HG03135 (cell line): ENCODE results near the gene ABCA7.
"Not testable (repeated sequence)": the region's sequence is repeated elsewhere in the genome, so short reads cannot be mapped to it uniquely, and the experiment has no call there.

Experiments
- ATAC-seq: cut with Tn5 transposase; IDR thresholded peaks from one replicate; pipeline ENCODE4 v1.9.1; 2021; ENCODE audit warnings: mild to moderate bottlenecking, moderate library complexity; ENCODE audit not compliant: unreplicated experiment

ABCA7 gene

DNA sequence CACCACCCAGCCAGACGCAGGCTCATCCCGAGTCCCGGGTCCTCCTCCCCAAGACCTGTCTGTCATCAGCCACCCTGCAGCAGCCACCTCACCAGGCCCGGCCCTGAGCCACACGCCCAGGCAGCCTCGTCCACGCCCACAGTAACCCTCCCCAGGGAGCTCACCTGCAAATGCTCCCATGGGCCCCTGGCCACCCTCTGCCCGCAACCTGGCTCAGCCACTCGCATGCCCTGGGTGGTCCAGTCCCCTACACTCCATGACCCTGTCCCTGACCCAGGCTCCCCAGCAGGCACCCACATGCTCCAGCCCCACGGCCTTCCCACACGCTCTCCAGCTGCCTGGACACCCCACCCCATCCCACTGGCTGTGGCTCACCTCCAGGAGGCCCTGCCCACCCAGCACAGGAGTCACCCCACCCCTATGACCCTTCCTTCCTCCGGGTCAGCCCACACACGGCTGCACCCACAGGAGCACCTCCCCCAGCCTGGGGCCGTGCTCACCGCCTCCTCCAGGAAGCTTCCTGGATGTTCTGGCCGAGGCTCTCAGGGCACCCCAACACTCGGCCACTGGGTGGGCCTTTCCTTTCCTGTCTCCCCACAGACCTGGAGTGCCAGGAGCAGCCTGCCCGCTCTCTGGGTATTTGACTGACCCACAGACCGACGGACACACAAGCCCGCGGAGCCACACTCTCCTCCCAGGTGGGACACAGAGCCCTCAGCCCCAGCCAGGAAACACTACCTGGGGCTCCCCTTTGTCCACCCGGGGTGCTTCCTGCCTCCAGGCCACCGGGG, 22.6 kb upstream of the ABCA7 start:
- ATAC-seq, result no peak

DNA sequence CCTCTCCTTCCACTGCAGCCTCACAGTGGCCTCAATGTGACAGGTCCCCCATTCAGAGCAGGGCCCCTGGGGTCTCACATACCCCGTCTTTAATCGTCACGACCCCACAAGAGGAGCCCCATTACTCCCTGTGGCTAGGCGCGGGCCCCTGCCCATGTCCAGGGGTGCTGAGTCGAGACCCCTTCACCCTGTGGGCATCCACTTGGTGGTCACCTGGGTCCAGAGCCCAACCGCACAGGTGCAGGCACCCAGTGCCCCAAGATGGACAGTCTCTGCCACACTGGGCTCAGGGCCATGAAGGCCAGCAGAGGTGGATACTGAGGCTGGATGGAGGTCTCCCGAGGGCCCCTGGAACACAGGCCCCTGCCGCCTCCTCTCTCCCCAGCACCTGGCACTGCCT, 22.0 kb upstream of the ABCA7 start:
- no peak for ATAC-seq

DNA sequence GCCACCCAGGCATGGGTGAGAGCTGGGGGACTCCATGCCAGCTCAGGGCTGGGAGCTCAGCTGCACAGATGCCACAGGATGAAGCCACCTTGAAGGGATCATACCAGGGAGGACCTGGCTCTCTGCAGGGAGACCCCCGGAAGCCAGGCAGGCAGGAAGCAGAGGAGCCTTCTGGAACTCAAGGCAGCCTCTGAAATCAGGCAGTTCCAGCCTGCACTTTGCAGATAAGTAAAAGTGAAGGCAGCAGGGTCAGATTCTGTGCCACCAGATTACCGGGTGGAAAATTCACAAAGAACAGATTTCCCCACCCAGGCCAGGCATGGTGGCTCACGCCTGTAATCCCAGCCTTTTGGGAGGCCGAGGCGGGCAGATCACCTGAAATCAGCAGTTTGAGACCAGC, 21.5 kb upstream of the ABCA7 start:
- ATAC-seq, result no peak

DNA sequence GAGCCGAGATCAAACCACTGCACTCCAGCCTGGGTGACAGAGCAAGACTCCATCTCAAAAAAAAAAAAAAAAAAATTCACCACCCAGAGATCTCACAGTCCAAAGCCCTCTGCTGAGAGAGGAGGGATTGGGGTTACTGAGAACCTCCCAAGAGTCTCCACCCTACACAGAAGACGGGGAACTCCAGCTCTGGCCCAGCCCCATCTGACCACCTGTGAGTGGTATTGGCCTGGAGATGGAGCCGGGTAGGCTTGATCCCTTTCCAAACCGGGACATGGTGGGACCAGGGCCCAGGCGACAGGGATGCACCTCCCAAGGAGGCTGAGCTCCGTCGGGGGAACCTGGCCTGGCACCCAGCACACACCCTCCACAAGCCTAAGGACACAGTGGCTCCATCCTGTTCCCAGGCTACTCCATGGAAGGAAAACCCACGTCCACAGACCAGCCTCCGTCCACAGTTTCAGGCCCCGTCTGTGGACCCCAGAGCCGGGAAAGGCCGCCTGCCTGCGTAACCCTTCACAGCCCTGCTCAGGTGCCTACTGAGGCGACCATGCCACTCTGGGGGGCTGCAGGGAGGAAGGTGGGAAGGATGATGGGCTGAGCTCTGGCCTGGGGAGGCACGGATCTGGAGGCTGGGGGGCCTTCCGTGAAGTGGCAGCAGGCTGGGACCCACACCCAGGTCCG, 20.8 kb upstream of the ABCA7 start:
- ATAC-seq, result no peak

DNA sequence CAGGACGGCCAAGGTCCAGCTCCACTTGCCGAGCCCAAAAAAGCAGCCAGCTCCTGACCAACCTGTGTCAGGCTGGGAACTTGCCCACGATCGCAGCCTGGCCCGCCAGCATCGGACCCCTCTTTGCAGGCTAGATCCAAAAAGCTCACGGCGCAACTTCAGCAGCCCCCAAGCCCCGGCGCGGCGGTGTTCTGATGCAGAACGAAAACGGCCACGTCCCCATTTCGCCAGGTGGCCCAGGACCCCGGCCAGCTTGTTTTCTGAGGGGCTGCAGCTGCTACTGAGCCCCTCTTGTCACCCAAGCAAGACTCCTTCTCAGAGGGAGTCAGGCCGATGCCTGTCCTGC, 20.3 kb upstream of the ABCA7 start:
- no peak for ATAC-seq

DNA sequence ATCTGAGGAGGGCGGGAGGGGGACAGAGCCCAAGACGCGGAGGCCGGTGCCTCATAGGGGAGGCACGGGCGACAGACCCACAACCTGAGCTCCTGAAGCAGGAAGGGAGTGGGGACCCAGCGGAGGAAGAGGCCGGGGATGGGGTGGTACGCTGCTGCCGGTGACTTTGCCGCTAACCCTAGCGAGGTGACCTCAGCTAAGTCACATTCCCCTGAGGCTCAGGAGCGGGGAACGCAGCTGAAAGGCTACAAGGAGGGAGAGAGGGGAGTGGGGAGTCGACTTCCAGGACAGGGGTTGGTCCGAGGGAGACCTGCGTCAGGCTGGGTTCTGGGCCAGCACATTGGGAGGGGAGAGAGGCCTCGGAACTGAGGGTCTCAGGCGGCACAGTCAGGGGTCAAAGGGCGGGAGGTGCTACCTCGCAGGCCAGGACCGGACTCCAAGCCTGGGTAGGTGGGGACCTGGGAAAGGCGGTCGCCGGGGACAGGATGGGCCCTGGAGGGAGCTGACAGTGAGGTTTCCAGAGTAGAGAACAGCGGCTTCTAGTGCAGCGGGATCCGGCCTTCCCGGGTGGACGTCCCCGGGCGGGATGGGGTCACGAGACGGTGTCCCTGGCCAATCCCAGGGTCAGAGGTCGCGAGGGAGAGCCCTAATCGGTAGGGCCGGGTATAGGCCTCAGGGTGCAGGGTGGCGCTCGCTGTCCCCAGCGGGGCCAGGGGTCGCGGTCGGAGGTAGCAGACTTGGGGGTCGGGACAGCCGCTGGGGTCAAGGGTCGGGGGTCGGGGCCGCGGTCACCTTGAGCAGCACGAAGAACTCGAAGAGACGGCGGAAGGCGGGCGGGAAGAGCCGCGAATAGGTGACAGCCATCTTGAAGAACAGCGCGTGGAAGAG, 19.7 kb upstream of the ABCA7 start:
- no peak for ATAC-seq

DNA sequence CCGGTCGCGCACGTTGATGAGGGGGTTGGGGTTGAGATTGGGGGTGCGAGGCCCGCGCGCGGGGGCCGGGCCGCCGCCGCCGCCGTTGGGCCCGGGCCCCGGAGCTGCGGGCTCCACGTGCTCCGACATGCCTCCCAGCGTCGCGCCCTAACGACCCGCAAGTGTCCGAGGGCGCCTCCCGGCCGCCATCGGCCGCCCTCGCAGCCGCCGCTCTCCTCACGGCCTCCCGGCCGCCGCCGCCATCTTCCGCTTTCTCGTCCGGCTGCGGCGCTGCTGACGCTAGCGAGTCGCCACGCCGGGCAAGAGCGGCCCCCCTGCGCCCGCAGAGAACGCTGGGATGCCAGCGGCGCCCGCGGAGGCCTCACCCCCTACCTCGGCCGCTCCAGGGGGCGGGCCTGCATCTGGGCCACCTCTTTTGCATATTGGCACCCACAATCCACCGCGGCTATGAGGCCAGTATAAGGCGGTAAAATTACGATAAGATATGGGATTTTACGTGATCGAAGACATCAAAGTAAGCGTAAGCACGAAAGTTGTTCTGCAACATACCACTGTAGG, 19.0 kb upstream of the ABCA7 start, which contains the start of gene TMEM259:
TSS of gene TMEM259 (minus strand) at position 256 of the 558 bp plus-strand sequence. CDS start at position 129, 127 bp downstream.
- peak; percentile 75 for ATAC-seq

DNA sequence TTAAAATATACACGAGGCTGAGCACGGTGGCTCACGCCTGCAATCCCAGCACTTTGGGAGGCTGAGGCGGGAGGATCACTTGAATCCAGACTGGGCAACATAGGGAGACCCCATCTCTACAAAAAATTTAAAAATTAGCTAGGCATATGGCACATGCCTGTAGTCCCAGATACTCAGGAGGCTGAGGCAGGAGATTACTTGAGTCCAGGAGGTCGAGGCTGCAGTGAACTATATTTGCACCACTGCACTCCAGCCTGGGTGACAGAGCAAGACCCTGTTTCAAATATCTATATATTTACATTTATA, 16.1 kb upstream of the ABCA7 start:
- ATAC-seq, result not testable (repeated sequence)

DNA sequence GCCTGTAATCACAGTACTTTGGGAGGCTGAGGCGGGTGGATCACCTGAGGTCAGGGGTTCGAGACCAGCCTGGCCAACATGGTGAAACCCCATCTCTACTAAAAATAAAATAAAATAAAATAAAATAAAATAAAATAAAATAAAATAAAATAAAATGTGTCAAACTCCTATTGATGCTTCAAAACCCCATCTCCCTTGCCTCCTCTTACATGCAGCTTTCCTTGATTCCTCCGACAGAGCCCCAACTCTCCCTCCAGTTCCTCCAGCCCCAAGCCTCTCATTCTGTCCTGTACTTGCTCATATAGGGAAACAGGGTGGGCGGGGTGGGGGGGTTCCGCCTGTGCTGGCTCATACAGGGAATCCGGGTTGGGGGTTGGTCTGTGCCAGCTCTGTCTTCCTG, 14.8 kb upstream of the ABCA7 start:
- ATAC-seq, result not testable (repeated sequence)

DNA sequence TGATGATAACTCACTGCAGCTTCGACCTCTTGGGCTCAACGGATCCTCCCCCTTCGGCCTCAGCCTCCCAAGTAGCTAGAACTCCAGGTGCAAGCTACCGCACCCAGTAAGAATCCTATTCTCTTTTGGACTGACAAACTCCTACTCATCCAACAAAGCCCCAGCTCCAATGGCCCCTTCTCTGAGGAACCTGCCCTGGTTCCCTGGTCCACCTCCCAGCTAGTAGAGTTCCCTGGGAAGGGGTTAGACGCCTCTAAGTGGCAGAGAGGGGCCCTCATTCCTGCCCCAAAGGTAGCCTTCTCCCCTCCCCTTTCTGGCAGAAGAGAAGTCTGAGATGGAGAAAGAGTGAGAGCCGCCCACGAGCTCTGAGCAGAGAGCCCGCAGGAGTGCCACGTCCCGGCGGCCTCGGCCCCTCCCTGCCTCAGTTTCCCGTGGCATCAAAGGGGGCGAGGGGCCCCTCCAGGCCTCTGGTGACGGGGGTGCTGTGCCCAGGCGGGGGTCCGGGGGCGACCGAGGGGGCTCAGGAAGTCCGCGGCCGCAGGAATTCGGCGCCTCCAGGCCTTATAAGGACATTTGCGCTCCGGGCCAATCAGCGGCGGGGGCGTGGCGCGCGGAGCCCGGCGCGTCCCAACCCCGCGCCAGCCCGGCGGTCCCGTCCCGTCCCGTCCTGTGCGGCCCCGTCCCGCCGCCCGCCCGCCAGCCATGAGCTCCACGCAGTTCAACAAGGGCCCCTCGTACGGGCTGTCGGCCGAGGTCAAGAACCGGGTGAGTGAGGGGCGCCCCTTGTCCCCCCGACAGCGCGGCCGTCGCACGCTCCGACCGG, 13.7 kb upstream of the ABCA7 start, which contains the start of gene CNN2:
TSS of gene CNN2 (plus strand) at position 649 of the 823 bp plus-strand sequence. CDS start at position 703, 54 bp downstream.
- no peak for ATAC-seq

DNA sequence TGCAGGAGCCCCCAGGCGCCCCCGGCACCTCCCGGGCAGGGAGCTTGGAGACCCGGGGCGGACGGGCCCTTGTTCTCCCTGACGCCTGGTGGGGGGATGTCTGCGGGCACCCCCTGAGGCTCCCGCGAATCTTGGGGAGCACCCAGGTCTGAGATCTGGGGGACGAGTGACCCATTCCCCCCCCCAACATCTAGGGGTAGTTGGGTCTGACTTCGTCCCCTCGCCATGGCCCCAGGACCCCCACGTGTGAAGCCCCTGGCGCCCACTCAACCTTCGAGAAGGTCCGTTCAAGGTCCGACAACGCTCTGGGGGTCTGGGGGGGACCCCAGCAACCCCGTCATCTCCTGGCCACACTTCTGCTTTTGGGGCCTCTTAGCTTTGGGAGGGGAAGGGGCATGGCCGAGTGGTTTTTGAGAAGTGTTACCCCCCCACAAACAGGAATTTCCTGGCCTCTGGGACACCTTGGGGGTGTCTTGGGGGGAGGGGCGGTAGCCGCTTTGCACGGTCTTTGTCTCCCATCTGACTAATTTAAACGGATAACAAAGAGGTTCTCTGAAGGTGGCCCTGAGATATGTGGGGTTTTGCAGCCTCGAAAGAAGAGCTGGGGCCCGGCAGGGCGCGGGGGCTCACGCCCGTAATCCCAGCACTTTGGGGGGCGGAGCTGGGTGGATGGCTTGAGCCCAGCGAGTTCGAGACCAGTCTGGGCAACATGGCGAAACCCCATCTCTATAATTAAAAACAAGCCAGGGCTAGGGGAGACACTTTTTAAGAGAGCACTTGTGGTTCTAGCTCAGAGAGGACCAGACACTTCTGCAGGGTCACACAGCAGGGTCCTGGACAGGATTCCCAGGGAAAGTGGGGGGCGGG, 12.9 kb upstream of the ABCA7 start:
- no peak for ATAC-seq

DNA sequence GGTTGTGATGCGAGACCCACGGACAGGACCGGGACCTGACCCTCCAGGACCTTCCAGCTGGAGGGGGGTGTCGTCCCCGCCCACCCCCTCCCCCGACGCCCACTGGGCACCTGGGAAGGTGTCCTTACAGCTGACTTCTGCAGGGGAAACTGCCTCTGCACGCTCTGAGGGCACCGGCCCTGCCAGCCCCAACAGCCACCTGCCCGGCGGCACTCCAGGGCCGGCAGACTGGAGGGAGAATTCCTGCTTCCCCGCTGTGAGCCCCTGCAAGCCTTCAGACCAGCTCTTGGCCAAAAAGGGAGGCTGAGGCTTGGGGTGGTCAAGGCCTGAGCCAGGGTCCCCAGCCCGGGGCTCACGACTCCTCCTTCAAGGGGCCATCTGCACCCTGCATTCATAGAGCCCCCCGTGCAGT, 12.3 kb upstream of the ABCA7 start:
- ATAC-seq, result no peak

DNA sequence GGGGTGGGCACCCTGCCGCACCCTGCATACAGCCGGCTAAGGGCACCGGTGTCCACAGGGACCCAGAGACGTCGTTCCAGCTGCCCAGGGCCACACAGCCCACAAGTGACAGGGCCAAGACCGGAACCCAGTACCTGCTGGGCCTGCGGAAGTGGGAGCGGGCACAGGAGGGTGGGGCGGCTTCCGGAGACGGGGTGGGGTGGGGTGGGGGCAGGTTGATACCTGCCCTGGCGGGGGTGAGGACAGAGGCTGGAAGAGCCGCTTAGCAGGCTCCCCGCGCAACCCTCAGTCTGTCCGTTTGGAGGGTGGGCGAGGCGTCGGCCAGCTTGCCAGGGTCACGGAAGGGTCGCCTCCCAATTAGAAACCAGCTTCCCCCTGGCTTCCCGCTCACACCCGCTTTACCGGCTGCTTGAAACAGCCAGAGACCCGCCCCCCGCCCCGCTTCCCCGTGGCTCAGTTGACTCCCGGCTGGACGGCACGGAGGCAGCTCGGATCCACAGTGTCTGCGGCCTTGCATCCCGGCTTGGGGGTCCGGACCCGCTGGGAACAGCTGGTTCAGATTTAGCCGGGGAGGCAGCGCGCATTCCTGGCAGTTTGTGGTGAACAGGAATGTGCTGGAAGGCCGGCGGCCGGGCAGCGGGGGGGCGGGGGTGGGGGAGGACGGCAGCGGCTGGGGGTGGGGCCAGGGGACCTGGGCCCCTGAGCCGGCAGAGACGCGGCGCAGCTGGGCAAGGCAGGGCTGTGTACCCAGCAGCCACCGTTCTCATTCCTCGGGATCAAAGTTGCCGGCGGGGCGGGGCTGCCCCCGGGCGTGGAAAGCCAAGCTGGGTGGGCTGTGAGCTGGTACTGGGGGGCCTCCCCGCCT, 11.6 kb upstream of the ABCA7 start:
- no peak for ATAC-seq

DNA sequence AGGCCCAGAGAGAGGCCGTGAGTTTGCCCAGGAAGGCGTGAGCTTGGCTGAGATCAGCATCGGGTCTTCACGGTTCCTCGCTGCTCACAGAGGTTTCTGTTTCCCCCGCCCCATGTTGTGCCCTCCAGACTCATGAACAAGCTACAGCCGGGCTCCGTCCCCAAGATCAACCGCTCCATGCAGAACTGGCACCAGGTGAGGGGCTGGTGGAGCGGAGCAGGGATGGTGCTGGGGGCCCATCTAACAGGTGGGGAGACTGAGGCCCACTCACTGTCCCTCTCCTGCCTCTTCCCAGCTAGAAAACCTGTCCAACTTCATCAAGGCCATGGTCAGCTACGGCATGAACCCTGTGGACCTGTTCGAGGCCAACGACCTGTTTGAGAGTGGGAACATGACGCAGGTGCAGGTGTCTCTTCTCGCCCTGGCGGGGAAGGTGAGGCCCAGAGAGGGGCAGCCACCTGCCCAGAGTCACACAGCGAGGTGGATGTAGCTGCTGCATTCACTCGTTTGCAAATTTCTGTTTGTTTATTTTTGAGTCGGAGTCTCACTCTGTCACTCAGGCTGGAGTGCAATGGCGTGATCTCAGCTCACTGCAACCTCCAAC, 7.5 kb upstream of the ABCA7 start:
- ATAC-seq, result no peak

DNA sequence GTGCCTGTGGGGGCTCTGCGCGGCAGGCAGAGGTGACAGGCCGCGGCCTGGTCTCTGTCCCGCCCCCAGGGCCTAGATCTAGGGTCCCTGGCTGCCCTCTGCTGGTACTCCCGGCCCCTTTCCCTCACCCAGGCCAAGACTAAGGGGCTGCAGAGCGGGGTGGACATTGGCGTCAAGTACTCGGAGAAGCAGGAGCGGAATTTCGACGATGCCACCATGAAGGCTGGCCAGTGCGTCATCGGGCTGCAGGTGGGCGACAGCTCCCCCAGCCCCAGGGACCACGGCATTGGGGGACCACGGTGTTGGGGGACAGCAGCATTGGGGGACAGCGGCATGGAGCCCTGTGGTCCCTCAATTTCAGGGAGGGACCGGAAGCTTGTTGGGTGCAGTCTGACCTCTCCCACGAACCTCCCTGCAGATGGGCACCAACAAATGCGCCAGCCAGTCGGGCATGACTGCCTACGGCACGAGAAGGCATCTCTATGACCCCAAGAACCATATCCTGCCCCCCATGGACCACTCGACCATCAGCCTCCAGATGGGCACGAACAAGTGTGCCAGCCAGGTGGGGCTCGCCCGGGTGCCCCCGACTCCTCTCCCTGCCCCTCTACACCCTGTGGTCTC, 3.8 kb upstream of the ABCA7 start:
- no peak for ATAC-seq

DNA sequence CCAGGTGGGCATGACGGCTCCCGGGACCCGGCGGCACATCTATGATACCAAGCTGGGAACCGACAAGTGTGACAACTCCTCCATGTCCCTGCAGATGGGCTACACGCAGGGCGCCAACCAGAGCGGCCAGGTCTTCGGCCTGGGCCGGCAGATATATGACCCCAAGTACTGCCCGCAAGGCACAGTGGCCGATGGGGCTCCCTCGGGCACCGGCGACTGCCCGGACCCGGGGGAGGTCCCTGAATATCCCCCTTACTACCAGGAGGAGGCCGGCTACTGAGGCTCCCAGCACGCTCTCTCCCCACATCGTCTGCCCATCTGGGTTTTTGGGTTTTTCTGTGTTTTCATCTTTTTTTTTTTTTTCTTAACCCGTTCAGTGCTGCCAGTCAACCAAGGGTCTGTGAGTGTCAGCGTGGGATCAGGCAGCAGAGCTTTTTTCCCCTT, 2.3 kb upstream of the ABCA7 start:
- no peak for ATAC-seq

DNA sequence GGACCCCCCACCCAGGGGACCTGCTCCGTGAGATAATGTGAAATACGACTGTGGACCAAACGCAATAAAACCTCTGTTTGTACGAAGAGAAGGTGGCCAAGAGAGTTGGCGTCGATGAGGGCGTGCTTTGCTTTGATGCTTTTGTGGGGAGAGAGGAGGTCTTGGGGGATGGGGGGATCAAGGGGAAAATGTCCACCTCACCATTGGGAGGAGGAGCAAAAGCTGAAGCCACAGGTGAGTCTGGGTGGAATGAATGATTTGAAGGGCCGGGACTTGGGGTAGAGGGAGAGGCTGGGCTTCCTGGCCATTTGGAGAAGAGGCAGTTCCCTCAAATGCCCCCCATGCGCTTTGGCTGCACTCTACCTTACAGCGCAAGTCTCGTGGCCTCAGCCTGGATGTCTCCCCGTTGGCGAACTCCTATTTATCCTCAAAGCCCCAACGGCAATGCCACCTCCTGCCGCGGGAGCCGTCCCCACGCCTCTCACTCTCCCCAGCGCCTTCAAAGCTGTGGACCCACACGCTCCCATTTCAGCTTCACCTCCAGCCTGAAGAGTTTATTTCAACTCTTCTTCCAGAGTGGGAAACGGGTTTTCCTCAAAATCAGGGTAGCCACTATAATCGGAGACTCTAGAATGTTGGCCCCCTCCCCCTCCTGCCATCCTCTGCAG, 795 bp upstream of the ABCA7 start:
- no peak for ATAC-seq
